ENCODE results near the gene RNF43. TPM values are rescaled to one million over a fixed set of nuclear protein-coding genes. Genes with fewer than 3 reads are reported as not detected.

RNF43 gene
- total RNA-seq, 1 experiment from 2014 or later = 42.2 TPM

DNA sequence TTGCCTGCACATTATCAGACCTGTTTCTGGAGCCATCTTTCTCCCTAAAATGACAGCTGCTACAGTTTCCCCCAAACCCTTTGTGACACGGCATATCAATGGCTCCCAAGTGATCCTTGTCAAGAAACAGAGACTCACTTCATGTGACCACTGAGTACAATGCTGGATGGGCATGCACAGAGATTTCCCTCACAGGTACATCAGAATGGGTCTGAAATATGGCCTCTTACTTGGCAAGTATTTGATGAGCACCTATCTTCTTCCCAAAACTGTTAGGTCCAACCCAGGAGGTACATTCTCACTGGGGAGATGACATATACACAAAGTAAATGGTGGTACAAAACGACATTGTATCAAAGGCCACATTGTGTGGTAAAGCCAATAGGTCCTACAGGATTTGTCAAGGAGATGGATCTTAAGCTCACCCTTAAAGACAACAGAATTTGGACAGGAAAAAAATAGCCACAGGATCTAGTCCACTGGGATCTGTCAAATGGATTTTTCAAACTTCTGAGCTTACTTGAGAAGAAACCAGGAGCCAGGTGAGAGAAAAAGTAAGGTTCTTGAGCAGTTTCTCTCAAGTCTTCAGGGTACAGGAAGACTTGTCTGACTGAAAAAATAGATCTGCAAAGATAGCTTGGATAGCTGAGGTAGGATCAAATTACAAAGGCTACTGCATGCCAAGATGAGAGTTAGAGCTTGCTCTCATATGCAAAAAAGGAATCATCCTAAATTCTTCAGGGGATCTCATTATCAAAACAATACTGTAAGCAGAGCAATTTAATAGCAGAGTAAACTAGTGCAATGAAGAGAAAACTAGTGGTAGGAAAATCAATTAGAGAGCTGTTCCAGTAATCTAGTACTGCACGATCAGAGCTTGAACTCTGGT is 28.8 kb downstream of the RNF43 start:
- ChIA-PET CTCF (interaction anchor here (1.0 to 1.7 kb wide), 2 partner anchors 29 to 71 kb away, joined by 3 to 12 read pairs; partner anchors contain the start of gene RNF43), RAD21 (ENCODE audit: low non-redundant PET in 1 of 2, low total read pairs in 2 of 2, uncharacterized antibody in 2 of 2, unreplicated experiment in 2 of 2) (interaction anchor here (1.0 kb wide), 2 partner anchors 29 kb away, joined by 3 read pairs; partner anchors contain the start of gene RNF43 (in 2 of the 2))

DNA sequence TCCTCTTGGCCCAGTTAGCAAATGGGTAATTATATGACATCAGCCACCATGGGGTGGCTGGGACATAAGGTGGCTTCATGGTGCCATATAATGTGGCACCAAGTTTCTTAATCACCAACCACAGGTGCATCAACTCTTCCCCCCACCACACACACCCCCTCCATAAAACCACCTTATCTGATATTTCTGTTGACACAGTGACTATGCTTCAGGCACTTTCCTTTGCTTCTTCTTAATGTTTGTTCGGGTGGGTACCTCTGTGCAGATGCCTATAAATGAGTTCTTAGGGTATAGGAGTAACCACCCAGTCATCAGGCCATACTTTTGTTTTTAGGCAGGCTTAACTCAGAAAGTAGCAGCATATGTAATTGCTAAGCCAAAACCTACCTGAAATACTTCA is 29.5 kb downstream of the RNF43 start:
- Histone ChIP-seq H3K27me3 (ENCODE audit: insufficient read depth, low read length) (no peaks in the 10 kb centered on the region), H3K4me2 (ENCODE audit: low read length) (peak overlapping the region; percentile 70), H3K4me3 (replicated peaks in 1 of 2; ENCODE audit: low read depth in 1 of 2, low read length in 2 of 2) (peak overlapping the region in 1 of 2 experiments; percentile 4; a peak in 1 of 4 replicates), H3K4me1 (ENCODE audit: control insufficient read depth in 1 of 2, insufficient read depth in 2 of 2, low read length in 2 of 2) (peaks cover 86 to 100% of the 10 kb centered on the region in 2 experiments), H3K36me3 (ENCODE audit: control insufficient read depth in 1 of 2, insufficient read depth in 2 of 2, low read length in 2 of 2) (peaks cover 0 to 4% of the 10 kb centered on the region in 2 experiments; a peak in 2 of 4 replicates), H3K9ac (ENCODE audit: low read length) (no peak overlapping the region; the same call in 1 of the 2 replicates), H3K9me2 (ENCODE audit: insufficient read depth) (no peaks in the 10 kb centered on the region), H3K9me3 (ENCODE audit: control insufficient read depth in 1 of 2, insufficient read depth in 1 of 2, low read depth in 1 of 2, low read length in 2 of 2) (no peaks in the 10 kb centered on the region), H2AFZ (ENCODE audit: low read depth, low read length, poor library complexity, severe bottlenecking) (no peak overlapping the region), H3K79me2 (ENCODE audit: insufficient read depth, low read length) (peaks cover 98% of the 10 kb centered on the region), H3K27ac (ENCODE audit: low read depth, low read length) (peak overlapping the region; percentile 55), H4K20me1 (ENCODE audit: insufficient read depth) (no peaks in the 10 kb centered on the region)
- no TSS peak for BruUV-seq (replicated peaks)
- ATAC-seq = no peak; the same call in 1 of the 2 replicates
- intact Hi-C loops (cut with micrococcal nuclease) = no loop called here
- CTCF ChIA-PET = interaction anchor here (1.0 to 1.7 kb wide), 2 partner anchors 29 to 70 kb away, joined by 3 to 12 read pairs; partner anchors contain the start of gene RNF43
- RAD21 ChIA-PET (ENCODE audit: low non-redundant PET in 1 of 2, low total read pairs in 2 of 2, uncharacterized antibody in 2 of 2, unreplicated experiment in 2 of 2) = interaction anchor here in 1 of 2 experiments (1.0 kb wide), 1 partner anchor 30 kb away, joined by 3 read pairs; the partner anchor contains the start of gene RNF43
- peak; percentile 70 for DNase-seq (ENCODE audit: low read depth, low spot score)
- POLR2A ChIA-PET = interaction anchor here (1.7 kb wide), 1 partner anchor 36 kb away, joined by 5 read pairs; the partner anchor contains the start of gene SUPT4H1
- TF ChIP-seq, protein P1, sequence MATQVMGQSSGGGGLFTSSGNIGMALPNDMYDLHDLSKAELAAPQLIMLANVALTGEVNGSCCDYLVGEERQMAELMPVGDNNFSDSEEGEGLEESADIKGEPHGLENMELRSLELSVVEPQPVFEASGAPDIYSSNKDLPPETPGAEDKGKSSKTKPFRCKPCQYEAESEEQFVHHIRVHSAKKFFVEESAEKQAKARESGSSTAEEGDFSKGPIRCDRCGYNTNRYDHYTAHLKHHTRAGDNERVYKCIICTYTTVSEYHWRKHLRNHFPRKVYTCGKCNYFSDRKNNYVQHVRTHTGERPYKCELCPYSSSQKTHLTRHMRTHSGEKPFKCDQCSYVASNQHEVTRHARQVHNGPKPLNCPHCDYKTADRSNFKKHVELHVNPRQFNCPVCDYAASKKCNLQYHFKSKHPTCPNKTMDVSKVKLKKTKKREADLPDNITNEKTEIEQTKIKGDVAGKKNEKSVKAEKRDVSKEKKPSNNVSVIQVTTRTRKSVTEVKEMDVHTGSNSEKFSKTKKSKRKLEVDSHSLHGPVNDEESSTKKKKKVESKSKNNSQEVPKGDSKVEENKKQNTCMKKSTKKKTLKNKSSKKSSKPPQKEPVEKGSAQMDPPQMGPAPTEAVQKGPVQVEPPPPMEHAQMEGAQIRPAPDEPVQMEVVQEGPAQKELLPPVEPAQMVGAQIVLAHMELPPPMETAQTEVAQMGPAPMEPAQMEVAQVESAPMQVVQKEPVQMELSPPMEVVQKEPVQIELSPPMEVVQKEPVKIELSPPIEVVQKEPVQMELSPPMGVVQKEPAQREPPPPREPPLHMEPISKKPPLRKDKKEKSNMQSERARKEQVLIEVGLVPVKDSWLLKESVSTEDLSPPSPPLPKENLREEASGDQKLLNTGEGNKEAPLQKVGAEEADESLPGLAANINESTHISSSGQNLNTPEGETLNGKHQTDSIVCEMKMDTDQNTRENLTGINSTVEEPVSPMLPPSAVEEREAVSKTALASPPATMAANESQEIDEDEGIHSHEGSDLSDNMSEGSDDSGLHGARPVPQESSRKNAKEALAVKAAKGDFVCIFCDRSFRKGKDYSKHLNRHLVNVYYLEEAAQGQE (IDR thresholded peaks at IDR 0.05; ENCODE audit: low read depth) = no peak
- TF ChIP-seq CEBPB (IDR thresholded peaks at IDR 0.05; ENCODE audit: low read depth) (peak; percentile 71), ELF1 (IDR thresholded peaks at IDR 0.05; ENCODE audit: borderline replicate concordance, low read depth) (no peak), POLR2AphosphoS5 (IDR thresholded peaks at IDR 0.05; ENCODE audit: low read depth, low read length) (peak; percentile 36; the same call in 1 of the 2 replicates), ZNF274 (IDR thresholded peaks at IDR 0.05; ENCODE audit: low read depth, low read length) (no peak), SIN3A (IDR thresholded peaks at IDR 0.05; ENCODE audit: low read depth) (no peak; the same call in 1 of the 2 replicates), EGR1 (IDR thresholded peaks at IDR 0.05; ENCODE audit: low read depth) (no peak), POLR2A (IDR thresholded peaks at IDR 0.05; ENCODE audit: borderline replicate concordance, extremely low read depth, insufficient read depth, insufficient read length) (no peak), EZH2phosphoT487 (IDR thresholded peaks at IDR 0.05; ENCODE audit: borderline replicate concordance) (no peak), ZFX (IDR thresholded peaks at IDR 0.05) (no peak), YY1 (IDR thresholded peaks at IDR 0.05; ENCODE audit: extremely low read depth, insufficient replicate concordance, low read depth, low read length) (no peak), CBX3 (IDR thresholded peaks at IDR 0.05; ENCODE audit: low read depth) (no peak; the same call in 1 of the 2 replicates)
- TF ChIP-seq, protein P2, sequence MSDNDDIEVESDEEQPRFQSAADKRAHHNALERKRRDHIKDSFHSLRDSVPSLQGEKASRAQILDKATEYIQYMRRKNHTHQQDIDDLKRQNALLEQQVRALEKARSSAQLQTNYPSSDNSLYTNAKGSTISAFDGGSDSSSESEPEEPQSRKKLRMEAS (IDR thresholded peaks at IDR 0.05) = peak; percentile 53; the same call in 1 of the 2 replicates

More for the DNA sequence above, 28.8 kb downstream of the RNF43 start:
- H3K4me1 ChIP-seq (ENCODE audit: control insufficient read depth in 1 of 2, insufficient read depth in 2 of 2, low read length in 2 of 2) = peaks cover 87 to 100% of the 10 kb centered on the region in 2 experiments
- POLR2A ChIA-PET = interaction anchor here (0.8 to 1.7 kb wide), 5 partner anchors 10 to 36 kb away, joined by 3 to 5 read pairs (median 3); partner anchors contain the start of genes RNF43 and SUPT4H1
- H3K27ac ChIP-seq (ENCODE audit: low read depth, low read length) = peak overlapping the region; percentile 55
- H2AFZ ChIP-seq (ENCODE audit: low read depth, low read length, poor library complexity, severe bottlenecking) = no peak overlapping the region
- H3K9me3 ChIP-seq (ENCODE audit: control insufficient read depth in 1 of 2, insufficient read depth in 1 of 2, low read depth in 1 of 2, low read length in 2 of 2) = no peaks in the 10 kb centered on the region
- H3K27me3 ChIP-seq (ENCODE audit: insufficient read depth, low read length) = no peaks in the 10 kb centered on the region
- peak overlapping the region; percentile 4 for H3K9ac ChIP-seq (ENCODE audit: low read length)
- peak overlapping the region in 1 of 2 experiments; percentile 4; a peak in 1 of 4 replicates for H3K4me3 ChIP-seq (replicated peaks in 1 of 2; ENCODE audit: low read depth in 1 of 2, low read length in 2 of 2)
- peak overlapping the region; percentile 70 for H3K4me2 ChIP-seq (ENCODE audit: low read length)
- TF ChIP-seq SRF (IDR thresholded peaks at IDR 0.05; ENCODE audit: low read depth) (peak; percentile 49; the same call in 1 of the 2 replicates), TCF7L2 (IDR thresholded peaks at IDR 0.05; ENCODE audit: borderline replicate concordance, extremely low read depth, insufficient read depth, insufficient read length) (peak; percentile 18), ZFX (IDR thresholded peaks at IDR 0.05) (no peak), CEBPB (IDR thresholded peaks at IDR 0.05; ENCODE audit: low read depth) (no peak)
- BruUV-seq (replicated peaks) = no TSS peak
- peaks cover 98% of the 10 kb centered on the region for H3K79me2 ChIP-seq (ENCODE audit: insufficient read depth, low read length)
- H3K36me3 ChIP-seq (ENCODE audit: control insufficient read depth in 1 of 2, insufficient read depth in 2 of 2, low read length in 2 of 2) = peaks cover 0 to 4% of the 10 kb centered on the region in 2 experiments; a peak in 2 of 4 replicates
- DNase-seq (ENCODE audit: low read depth, low spot score) = no peak
- no peaks in the 10 kb centered on the region for H4K20me1 ChIP-seq (ENCODE audit: insufficient read depth)
- H3K9me2 ChIP-seq (ENCODE audit: insufficient read depth) = no peaks in the 10 kb centered on the region
- no peak for ATAC-seq
- intact Hi-C loops (cut with micrococcal nuclease) = no loop called here
